KMS-11 (cell line): ENCODE data around the gene SH3TC1.

Experiments used
- H2AFZ ChIP-seq: fragments of 200-600 bp; sonication (generic); 2 replicates; pipeline ENCODE4 v1.6.1; 2016; ENCODE audit warnings: antibody characterized with exemption, mixed run types, low read depth
- H3K27ac ChIP-seq: fragments of 200-600 bp; sonication (generic); 2 replicates; pipeline ENCODE4 v1.6.1; 2016; ENCODE audit warnings: mild to moderate bottlenecking, mixed run types
- H3K27me3 ChIP-seq: fragments of 200-600 bp; sonication (generic); 2 replicates; pipeline ENCODE4 v1.6.1; 2017; ENCODE audit warnings: mild to moderate bottlenecking, low read depth, mixed run types, moderate library complexity; ENCODE audit not compliant: insufficient read depth
- H3K36me3 ChIP-seq: fragments of 200-600 bp; sonication (generic); 2 replicates; pipeline ENCODE4 v1.6.1; 2017; ENCODE audit warnings: mild to moderate bottlenecking, mixed run types; ENCODE audit not compliant: insufficient read depth
- H3K4me1 ChIP-seq: fragments of 200-600 bp; sonication (generic); 2 replicates; pipeline ENCODE4 v1.6.1; 2016; ENCODE audit warnings: mild to moderate bottlenecking, low read depth, mixed run types; ENCODE audit not compliant: poor library complexity, severe bottlenecking
- H3K4me2 ChIP-seq: fragments of 200-600 bp; sonication (generic); 2 replicates; pipeline ENCODE4 v1.7.0; 2016; ENCODE audit warnings: mild to moderate bottlenecking, mixed run types
- H3K4me3 ChIP-seq: fragments of 200-600 bp; sonication (generic); IDR thresholded peaks from 2 replicates; pipeline ENCODE4 v1.6.1; 2017; ENCODE audit warnings: low read depth, low read length, mixed read lengths; ENCODE audit not compliant: insufficient read depth
- H3K79me2 ChIP-seq: fragments of 200-600 bp; sonication (generic); 2 replicates; pipeline ENCODE4 v1.6.1; 2016; ENCODE audit warnings: low read depth, mixed run types; ENCODE audit not compliant: insufficient read depth
- H3K9ac ChIP-seq: fragments of 200-600 bp; sonication (generic); 2 replicates; pipeline ENCODE4 v1.6.1; 2016; ENCODE audit warnings: mild to moderate bottlenecking, mixed run types
- H4K20me1 ChIP-seq: fragments of 200-600 bp; sonication (generic); 2 replicates; pipeline ENCODE4 v1.6.1; 2016; ENCODE audit warnings: mild to moderate bottlenecking, mixed run types; ENCODE audit not compliant: insufficient read depth
- CTCF ChIP-seq: fragments of 200-600 bp; sonication (generic); conservative IDR thresholded peaks from 2 replicates; pipeline ENCODE4 v1.6.1; 2017; ENCODE audit warnings: low read depth, mild to moderate bottlenecking, antibody characterized with exemption, low read length, moderate library complexity, mixed read lengths

Gene SH3TC1

GRCh38 chr4:8219236-8219635, 20.1 kb downstream of the SH3TC1 start:
- no peak for TF ChIP-seq CTCF

GRCh38 chr4:8220661-8221450, 21.8 kb downstream of the SH3TC1 start:
- H3K9ac ChIP-seq = no peak overlapping the region
- H3K79me2 ChIP-seq = no peaks in the 10 kb centered on the region
- no peaks in the 10 kb centered on the region for H4K20me1 ChIP-seq
- no peaks in the 10 kb centered on the region for H3K27me3 ChIP-seq
- no peak overlapping the region for H2AFZ ChIP-seq
- H3K36me3 ChIP-seq = no peaks in the 10 kb centered on the region
- H3K4me3 ChIP-seq = no peak overlapping the region
- no peak overlapping the region for H3K4me2 ChIP-seq
- TF ChIP-seq CTCF = no peak
- no peaks in the 10 kb centered on the region for H3K4me1 ChIP-seq
- no peak overlapping the region for H3K27ac ChIP-seq

More at GRCh38 chr4:8219236-8219635, 20.1 kb downstream of the SH3TC1 start:
- H2AFZ ChIP-seq = no peak overlapping the region
- no peak overlapping the region for H3K9ac ChIP-seq
- H3K27me3 ChIP-seq = no peaks in the 10 kb centered on the region
- no peaks in the 10 kb centered on the region for H4K20me1 ChIP-seq
- H3K79me2 ChIP-seq = no peaks in the 10 kb centered on the region
- no peaks in the 10 kb centered on the region for H3K36me3 ChIP-seq
- no peak overlapping the region for H3K4me2 ChIP-seq
- no peak overlapping the region for H3K4me3 ChIP-seq
- no peaks in the 10 kb centered on the region for H3K4me1 ChIP-seq
- no peak overlapping the region for H3K27ac ChIP-seq

- H3K79me2 ChIP-seq = no peaks in the 10 kb centered on the region
- no peak overlapping the region for H3K4me2 ChIP-seq
- H3K36me3 ChIP-seq = no peaks in the 10 kb centered on the region
- H3K27me3 ChIP-seq = no peaks in the 10 kb centered on the region
- H3K27ac ChIP-seq = no peak overlapping the region
- no peaks in the 10 kb centered on the region for H3K4me1 ChIP-seq
- H3K4me3 ChIP-seq = no peak overlapping the region
- no peak overlapping the region for H2AFZ ChIP-seq
- no peak overlapping the region for H3K9ac ChIP-seq
- no peak for TF ChIP-seq CTCF
- H4K20me1 ChIP-seq = no peaks in the 10 kb centered on the region
Observed at GRCh38 chr4:8221476-8221875, 22.4 kb downstream of the SH3TC1 start.

- Histone ChIP-seq H3K4me3 (no peak overlapping the region), H4K20me1 (no peaks in the 10 kb centered on the region), H3K27me3 (no peaks in the 10 kb centered on the region), H3K36me3 (no peaks in the 10 kb centered on the region), H3K27ac (no peak overlapping the region), H3K79me2 (no peaks in the 10 kb centered on the region), H2AFZ (no peak overlapping the region), H3K9ac (no peak overlapping the region), H3K4me1 (no peaks in the 10 kb centered on the region), H3K4me2 (no peak overlapping the region)
- no peak for TF ChIP-seq CTCF
Observed at GRCh38 chr4:8221985-8222384, 22.9 kb downstream of the SH3TC1 start.
